Activated CD8-positive, alpha-beta memory T cell treated with anti-CD3 and anti-CD28 coated beads, Interleukin-2, amount 50 U/mL, for 24 hours (primary cell): Measurements from ENCODE around the gene PTPN11.

ENCODE experiments used
- DNase-seq: peaks from one replicate; pipeline ENCODE4 v3.0.0-alpha.2; 2020; ENCODE audit errors: extremely low read depth

PTPN11 gene

DNA sequence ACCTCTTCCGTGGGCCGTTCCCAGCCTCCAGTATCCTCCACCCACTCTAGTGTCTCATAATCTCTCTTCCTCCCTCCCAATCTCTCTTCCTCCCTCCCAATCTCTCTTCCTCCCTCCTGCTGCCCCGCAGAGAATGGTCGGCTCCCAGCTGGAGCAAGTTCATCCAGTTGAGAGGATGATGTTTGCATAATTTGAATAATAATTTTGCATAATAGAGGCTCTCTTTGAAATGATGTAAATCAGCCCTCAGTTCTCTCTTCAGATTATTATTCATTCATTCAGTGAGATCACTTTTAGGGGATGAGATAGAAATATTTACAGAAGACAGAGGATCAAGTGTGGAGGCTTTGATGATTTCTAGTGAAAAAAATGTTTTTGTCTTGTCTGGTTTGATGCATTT, 125.0 kb downstream of the PTPN11 start:
- DNase-seq = no peak

DNA sequence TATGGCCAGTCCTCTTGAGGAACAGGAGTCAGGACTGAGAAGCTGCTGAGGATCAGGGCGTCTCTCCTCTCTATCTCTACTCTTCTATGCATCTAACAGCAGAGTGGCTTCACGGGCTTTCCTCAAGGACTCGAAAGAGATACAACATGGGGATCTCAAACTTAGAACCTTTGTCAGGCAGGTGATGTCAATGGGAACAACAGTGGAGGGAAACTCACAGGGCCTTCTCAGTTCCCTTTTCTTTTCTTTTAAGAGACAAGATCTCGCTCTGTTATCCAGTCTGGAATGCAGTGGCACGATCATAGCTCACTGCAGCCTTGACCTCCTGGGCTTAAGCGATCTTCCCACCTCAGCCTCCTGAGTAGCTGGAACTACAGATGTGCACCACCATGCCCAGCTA, 127.6 kb downstream of the PTPN11 start:
- no peak for DNase-seq

- no peak for DNase-seq
Measured at GRCh38 chr12:112546996-112547395, 128.2 kb downstream of the PTPN11 start.

- no peak for DNase-seq
Measured at GRCh38 chr12:112549031-112549430, 130.3 kb downstream of the PTPN11 start.

DNA sequence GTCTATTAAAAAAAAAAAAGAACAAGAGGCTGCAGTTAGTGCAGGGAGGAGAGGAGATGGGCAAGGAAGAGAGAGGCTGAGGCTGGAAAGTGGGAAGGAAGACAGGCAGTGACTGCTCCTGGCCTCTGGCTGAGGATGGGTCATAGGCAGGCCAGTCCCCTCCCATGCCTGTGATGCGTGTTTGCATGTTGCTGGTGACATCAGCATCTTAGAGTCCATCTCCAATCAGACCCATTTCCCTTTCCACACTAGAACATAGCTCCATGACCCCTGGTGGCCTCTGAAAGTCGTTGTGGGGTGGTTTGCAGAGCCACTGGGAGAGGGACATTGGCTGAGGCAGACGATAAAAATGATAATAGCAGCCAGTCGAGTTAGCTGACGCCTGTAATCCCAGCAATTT, 132.9 kb downstream of the PTPN11 start:
- DNase-seq = no peak

DNA sequence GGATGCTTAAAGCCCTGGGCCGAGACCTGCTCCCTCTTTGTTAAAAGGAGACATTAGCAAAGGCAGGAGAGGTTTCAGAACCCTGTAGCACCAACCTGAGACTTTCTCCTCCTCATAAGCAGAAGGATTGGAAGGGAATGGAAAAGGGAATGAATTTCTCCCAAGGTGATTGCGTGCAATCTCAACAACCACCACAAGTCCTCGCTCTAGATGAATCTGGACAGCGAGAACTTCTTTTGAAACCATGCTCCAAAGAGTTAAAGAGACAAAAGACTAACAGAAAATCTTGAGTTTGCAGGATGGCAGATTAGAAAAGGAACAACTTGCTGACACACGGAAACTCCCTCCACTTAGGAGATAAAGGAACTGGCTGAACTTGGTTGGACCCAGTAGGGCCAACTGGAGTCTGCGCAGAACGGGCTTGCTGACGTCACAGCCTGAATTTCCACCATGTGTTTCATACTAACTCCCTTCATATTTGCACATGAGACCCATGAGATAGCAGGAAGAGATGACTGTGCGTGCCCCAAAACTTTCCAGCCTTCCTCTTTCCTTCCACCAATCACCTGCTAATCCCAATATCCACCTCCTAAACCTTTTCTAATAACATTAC, 137.0 kb downstream of the PTPN11 start:
- no peak for DNase-seq

GRCh38 chr12:112557951-112558630, 139.3 kb downstream of the PTPN11 start:
- DNase-seq = no peak
